Cerebellar nuclear complex (tissue), 1 donor: Measurements from ENCODE around the gene MAP7.
A peak's percentile ranks its signal among the peaks of the same experiment; 100 is the strongest.

Experiments used
- DNase-seq, 2 experiments: peaks; one replicate each; lab custom pipeline; 2025; lab: John Stamatoyannopoulos, UW

Gene MAP7

DNA sequence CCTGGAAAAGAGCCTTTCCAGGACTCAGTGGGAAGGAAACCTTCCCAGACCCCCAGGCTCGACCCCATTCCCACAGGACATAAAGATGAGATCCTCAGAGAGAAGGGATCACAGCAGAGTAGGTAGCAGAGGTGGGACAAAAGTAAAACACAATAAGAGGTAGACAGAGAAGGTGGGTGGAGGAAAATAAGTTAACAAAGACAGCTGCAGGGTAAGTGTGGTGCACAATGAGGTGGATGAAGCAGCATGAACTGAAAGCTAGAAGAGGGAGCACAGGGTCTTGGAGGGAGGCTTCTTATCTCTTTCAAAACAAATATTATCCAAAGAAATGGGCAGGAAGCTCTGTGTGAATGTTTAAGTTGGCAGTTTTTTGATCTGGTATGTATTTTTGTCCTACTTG, 14.0 kb upstream of the MAP7 start:
- DNase-seq = no peak

DNA sequence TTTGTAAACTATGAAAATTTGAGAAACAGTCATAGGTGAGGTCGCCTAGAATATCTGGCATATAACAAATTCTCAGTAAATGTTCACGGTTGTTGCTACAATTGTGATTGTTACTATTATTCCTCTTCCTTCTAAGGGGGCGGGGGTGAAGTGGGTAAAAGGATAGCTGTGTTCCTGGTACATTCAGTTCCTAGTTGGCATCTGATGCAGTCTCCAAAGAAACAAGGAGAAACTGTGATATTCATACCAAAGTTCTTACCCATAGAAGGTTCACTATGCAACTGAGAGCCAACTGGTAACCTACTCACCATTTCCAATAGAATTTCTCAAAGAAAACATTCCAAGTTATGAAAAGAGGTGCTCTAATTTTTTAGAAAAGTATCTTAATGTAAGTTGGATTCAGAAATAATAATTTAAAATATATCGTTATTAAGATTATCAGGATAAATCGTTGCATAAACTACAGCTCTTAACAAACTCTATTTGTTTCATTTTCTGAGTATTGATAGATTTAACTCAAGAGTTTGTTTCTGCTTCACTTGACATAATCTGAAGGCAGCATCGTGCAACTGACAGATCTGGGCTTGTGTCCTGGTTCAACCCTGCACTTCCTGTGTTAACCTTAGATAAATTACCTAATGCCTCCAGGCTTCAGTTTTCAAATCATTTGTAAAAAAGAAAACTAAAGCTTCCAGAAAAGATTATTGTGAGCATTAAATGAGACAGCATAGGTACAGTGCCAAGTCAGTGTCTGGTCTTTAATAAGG, 13.3 kb upstream of the MAP7 start:
- no peak for DNase-seq

DNA sequence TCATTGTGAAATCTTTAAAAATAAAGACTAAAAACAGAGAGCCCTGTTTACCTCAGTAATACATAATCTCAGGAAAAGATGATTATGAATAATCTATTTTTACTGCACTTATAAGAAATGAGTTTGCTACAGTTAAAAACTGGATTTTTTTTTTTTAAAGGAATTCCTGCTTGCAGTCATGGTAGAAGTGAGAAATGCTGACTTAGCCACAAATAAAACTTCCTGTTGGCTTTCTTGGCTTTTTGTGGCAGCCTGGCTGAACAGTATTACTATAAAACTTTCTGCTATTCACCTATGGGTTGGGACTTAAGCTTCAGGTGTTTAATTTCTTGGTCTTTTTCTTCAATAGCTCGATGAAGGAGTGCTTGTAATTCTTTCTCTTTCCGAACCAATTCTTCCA, 12.0 kb upstream of the MAP7 start:
- no peak for DNase-seq

DNA sequence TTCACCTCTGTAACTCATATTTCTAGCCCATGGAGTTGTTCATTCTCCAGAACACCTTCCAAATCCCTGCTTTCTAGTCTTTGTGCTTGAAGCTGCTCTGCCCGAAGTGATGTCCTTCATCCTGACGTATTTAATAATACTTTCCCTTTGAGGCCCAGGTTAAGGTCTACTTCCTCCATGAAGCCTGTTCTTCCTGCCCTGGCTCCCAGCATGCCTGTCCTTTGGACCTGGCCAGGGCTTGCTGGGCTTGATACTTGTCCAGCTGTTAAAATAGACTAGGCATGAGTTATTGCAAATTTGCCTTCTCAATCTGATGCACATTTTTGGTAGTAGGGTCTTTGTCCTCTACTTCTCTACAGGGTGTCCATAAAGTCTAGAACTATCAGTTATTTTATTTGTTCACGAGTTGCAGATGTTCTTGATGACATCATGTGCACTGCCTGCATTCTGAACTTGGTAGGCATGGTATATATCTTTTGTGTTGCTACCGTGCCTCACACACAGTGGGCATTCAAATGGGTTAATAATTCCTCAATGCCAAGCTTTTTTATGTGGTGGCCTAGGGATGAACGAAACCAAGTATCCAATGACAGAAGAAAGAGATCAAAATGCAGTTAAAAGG, 3.1 kb upstream of the MAP7 start:
- DNase-seq = no peak

DNA sequence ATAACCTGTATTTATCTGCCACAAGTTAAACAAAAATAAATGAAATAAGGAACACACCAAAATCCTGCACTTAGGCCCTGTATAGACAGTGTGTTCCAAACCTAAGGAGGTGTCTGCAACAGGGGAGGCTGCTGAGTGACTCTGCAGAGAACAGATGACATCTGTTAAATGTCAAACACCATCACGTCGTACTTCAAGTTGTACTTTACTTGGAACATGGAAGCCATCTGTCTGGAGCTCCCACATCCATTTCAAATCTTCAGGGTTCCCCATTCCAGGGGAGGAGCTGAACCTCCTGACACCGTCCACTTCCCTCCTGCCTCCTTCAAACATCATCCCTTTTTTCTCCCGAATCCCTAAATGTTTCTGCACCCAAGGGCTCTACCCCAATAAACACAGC, 1.8 kb upstream of the MAP7 start:
- DNase-seq = no peak

DNA sequence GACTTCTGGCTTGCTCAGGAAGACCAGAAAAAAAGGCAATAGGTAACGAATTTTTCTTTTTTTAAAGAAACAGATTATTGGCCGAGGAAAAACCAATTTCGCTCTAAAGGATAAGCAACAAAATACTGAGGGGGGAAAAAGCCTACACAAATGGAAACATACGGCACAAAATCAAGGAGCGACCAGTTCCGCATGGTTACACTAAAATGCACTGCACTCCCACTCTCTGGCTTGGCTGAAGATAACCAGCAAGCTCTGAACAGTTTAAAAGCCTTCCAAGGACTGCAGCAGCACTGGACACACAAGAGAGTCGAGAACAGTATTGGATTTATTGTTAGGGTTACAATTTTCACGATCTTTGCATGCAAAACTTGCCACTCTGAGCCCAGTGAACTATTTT, 881 bp upstream of the MAP7 start:
- no peak for DNase-seq

DNA sequence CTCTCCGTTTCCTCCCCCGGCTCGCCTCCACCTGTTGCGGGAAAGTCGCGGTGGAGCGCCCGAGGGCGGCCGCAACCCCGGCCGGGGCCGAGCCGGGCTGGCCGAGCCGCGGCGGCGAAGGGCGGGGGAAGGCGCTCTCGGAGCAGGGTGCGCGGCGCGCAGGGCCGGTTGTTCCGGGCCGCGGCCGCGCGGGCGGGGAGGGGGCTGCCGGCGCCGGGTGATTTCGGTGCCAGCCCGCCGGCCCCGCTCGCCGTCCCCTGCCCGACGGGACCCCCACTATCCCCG, 235 bp downstream of the MAP7 start:
- no peak for DNase-seq

DNA sequence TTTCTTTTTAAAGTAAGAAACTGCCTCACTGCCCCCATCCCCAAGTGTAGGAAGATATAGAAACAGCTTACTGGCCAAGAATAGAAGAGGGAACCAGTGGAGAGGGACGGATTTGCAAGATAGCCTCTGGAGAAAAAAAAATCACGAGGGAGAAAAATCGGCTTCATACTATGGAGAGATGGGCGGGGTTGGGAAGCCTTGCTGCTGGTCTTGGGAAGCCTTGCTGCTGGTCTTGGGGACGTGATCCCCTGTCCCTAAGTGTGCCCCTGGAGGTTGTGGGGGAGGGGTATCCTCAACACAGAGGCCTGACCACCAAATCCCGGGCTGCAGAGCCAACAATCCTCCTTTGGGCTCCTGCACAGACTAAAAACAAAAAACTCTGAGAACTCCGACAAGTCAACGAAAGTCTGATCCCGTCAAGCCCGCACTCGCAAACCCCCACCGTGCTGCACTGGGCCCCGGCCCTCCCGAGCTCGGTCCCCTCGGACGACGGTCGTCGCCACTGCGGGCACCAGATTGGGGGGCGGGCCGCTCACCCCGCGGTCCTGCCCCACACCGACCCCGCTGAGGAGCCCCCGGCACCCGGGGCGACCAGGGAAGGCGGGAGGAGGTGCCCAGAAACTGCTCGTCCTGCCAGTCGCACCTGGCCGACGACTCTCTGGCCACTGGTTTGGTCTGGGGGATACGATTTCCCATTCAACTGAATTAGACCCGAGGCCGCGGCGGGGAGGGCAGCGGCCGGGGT, 750 bp downstream of the MAP7 start:
- no peak for DNase-seq

DNA sequence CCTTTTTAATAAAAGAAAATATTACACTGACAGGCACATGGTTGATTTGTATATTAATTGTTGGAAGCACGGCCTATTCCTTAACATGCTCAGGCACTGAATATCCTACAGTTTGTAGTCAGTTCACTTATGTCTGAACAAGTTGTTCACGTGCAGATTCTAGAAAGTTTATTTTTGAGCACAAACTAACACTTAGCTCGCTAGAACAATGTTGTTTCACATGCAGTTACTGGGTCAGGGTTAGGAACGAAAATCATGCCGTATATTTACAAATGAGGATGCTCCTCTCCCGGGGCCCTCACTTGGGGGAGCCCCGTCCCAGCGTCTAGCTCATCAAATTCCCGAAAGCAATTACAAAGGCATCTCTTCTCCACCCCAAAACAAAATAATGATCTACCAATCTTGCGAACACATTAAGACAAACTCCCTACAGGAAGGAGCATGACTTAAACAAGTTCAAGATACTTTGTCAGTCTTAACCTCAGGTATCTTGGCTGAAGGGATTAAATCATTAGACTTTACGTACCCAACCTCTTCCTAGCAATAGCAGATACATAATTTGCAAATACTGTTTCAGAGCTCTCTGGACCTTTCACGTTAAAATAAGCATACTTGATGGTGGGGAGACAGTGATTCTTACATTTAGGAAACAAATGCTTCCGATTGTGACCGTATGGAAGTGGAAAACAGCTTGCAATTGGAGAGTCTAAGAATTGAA, 1.5 kb downstream of the MAP7 start:
- no peak for DNase-seq

DNA sequence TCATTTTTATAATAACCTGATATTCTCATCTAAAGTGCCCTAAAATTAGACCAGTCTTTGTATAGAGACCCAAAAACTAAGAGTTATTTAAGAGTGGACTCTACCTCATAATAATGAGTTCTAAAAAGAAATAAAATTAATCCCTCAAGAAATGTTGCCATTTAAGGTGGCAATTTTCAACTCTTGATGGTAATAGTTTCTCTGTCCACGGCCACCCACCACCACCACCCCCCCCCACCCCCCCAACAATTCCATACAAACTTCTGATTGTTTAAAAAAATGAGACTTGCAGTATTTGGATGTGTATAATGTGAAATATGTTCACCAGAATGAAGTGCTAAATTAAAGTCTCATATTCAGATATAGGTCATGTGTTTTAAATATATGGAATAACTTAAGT, 2.4 kb downstream of the MAP7 start:
- no peak for DNase-seq

DNA sequence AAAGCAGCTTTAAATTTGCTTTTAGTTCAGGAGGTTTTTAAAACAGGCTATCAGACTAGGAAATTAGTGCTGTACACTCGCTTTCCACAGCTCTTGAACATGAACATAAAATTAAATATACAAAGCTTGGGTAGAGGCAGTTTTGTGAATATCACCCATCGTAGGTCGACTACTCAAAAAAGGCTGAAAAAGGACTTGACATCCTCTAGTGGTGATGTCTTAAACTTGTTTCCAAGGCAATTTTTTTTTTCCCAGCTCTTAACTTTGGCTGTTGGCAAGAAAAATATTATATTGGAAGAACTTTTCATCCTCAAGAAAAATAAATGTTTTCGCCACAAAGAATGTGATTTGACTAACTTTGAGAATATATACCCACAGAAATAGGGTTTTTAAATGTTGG, 2.9 kb downstream of the MAP7 start:
- DNase-seq = no peak

DNA sequence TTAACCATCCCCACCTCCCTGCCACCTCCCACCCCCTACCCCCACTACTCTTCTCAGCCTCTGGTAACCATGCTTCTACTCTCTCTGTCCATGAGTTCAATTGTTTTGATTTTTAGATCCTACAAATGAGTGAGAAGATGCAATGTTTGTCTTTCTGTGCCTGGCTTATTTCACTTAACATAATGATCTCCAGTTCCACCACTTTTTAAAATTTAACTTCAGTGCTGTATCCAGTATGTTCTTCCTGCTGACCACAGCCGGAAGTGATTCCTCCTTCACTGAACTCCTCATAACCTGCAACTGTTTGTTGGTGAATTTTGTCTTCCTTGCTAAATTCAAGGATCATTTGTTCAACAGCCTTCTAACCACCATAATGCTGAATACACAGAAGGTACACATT, 3.9 kb downstream of the MAP7 start:
- DNase-seq = no peak

DNA sequence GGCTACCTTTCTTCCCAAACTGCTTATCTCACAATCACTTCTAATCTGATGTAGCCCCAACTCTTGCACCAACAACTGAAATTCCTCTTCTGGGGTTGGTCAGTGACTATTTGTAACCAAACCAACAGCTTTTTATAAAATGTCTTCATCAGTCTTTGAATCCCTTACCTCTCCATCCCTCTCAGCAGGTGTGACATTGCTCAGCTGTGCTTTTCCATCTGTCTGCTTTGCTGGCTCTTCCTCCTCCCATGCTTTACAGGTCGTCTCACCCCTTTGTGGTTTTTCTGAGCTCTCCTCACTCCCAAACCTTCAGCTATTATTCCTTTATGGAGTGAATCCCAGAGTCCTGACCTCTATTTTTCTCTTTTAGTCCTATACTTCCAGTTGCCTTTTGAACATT, 5.9 kb downstream of the MAP7 start:
- peak; percentile 70 to 90 for DNase-seq

DNA sequence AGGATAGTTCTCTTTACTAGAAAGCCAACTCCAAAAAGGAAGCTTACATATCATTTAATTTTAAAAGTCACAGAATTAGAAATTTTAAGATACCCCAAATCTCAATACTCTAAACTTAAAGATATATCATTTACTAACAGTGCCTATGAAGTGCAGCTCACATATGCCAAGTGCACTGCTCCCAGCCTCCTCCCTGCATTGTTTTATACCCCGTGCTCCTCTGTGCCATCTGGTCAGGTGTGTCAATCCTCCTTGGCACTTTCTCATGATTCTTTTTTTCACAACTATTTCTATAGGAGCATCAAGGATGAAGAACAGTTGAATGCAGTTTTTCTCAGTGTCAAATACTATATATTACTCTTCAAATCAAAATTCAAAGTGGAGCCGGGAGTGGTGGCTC, 8.8 kb downstream of the MAP7 start:
- DNase-seq = no peak

DNA sequence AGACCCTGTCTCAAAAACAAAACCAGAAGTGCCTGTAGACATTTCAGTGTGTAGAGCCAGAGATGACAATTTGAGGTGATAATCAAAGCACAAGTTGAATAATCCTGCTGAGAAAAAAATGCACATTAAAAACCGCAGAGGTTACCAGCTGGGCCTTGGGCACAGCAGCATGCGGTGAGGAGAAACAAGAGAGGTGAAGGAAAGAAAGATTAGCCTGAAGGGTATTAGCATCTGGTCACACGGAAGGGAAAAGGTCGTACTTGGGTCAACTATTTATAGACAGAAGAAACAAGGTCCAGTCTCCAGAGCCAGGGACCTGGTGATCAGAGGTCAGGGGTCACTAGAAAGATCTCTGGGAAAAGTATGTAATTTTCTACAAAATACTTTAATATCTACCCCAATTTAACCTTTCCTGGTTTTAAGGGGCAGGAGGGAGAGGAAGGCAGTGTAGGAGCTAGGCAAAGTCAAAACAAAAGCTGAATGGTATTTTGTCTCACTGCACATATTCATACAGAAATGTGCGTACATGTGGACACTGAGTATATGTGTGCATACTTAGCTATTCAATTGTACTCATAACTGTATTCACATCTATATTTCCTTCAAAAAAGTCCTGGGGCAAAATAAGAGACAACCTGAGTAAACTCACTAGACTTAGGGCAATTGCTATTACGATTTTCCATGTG, 10.1 kb downstream of the MAP7 start:
- no peak for DNase-seq

DNA sequence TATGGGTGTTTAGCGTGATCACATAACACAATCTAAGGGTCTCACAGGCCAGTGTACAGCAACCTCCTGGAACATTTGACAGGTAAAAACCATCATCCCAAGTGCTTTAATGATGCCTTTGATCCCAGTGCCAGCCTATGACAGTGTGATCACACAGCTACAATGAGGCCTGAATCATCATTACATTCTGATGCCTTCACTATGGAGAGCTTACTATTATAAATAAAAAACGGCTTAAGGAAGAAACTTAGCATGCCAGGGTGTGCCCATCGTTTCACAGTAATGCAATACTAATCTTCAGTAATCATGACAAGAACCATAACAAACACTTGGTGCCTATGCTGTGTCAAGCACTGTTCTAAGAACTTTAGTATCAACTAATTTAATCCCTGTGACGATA, 11.4 kb downstream of the MAP7 start:
- DNase-seq = no peak

DNA sequence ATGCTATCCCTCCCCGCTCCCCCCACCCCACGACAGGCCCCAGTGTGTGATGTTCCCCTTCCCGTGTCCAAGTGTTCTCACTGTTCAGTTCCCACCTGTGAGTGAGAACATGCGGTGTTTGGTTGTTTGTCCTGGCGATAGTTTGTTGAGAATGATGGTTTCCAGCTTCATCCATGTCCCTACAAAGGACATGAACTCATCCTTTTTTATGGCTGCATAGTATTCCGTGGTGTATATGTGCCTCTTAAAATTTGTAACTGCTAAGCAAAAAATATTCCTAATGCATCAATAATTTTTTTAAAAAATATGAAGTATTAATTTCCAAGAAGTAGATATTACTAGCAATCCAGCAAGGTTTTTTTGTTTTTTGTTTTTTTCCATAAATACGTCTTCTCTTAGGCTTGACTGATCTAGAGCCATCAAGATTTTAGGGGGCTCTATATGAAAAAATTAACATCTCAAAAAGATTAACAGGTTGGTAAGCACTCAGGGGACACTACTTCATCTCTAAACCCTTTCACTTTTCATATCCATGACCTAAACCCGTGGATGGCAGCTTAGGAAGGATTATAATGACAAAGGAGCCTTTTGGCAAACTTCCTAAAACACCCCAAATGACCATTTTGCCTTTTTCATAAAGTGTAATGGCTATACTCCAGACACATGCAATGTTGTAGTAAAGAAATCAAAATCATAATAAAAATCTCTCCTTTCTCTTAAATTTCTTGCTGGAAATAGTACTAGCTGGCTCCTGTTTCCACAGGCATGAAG, 14.2 kb downstream of the MAP7 start:
- no peak for DNase-seq

DNA sequence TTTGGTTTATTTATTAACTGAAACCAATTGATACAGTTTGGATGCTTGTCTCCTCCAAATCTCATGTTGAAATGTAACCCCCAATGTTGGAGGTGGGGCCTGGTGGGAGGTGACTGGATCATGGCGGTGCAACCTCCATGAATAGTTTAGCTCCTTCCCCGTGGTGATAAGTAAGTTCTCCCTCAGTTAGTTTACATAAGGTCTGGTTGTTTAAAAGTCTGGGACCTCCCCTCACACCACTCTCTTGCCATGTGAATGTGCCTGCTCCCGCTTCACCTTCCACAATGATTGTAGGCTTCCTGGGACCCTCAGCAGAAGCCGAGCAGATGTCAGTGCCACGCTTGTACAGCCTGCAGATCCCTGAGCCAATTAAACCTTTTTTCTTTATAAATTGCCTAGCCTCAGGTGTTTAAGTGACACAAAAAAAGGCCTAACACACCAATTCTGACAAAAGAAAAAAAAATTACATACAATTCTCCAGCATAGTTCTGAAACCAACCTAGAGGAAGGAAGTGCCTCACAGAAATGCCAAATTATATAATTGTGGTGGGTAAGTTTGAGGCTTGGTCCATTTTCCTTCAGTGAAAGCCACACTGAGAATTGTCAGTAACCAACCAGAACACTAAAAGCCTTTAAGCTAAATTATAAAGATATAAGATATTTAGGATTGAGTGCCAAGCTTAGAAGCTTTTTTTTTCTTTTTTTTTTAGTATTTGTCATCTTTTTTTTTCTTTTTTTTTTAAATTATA, 15.0 kb downstream of the MAP7 start:
- no peak for DNase-seq

DNA sequence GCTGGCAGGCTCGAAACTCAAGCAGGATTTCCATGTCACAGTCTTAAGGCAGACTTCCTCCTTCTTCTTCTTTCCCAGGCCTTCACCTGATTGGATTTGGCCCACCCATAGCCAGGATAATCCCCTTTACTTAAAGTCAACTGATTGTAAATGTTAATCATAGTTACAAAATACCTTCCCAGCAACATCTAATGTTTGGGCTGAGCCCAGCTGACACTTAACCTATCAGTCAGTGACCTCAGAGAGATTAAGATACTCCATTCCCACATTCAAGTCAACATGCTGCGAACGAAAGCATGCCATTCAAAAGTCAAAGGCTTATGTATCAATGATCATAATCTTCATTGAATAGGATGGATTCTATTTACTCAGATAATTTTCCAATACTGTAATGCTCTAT, 16.0 kb downstream of the MAP7 start:
- DNase-seq = no peak

DNA sequence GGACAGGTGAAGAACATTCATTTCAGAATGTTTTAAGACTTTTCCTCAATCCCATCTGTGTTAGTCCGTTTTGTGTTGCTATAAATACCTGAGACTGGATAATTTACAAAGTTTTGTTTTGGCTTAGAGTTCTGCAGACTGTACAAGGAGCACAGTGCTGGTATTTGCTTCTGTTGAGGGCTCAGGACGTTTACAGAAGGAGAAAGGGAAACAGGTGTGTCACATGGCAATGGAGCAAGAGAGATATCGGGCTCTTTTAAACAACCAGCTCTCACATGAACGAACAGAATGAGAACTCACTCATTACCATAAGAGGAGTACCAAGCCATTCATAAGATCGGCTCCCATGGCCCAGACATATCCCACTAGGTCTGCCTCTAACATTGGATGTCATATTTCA, 16.7 kb downstream of the MAP7 start:
- DNase-seq = no peak

DNA sequence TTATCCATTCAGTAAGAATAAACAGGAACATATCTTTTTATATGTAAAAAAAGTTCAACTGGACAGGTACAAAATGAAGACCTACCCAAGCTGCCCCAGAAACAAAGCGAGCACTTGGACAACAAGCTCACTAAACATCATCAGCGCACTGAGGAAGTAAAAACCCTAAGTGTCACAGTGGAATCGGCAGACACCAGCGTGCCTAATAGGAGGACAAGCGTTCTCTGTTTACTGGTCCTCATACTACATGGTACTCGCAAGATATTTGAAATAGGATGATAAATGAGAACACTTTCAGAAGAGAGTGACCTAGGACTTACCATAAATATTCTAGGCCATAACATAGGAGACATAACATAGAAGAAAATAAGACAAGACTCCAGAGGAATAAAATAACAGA, 18.2 kb downstream of the MAP7 start:
- DNase-seq = no peak
